ENCODE data around the gene ADGRG1.
A peak's percentile ranks its signal among the peaks of the same experiment; 100 is the strongest.

Gene ADGRG1

GRCh38 chr16:57629516-57630406, 1.3 kb downstream of the ADGRG1 start:
- 2% methylated on average over 16 of the region's 22 CpGs for WGBS (ENCODE audit: insufficient coverage)
- H3K36me3 ChIP-seq (ENCODE audit: control insufficient read depth in 4 of 4, insufficient read depth in 4 of 4, low read length in 3 of 4): peaks cover 0 to 16% (median 8%) of the 10 kb centered on the region in 4 experiments
- peaks cover 3 to 99% (median 94%) of the 10 kb centered on the region in 4 experiments for H3K4me1 ChIP-seq (ENCODE audit: control extremely low read depth in 1 of 4, control insufficient read depth in 4 of 4, insufficient read depth in 4 of 4, low read length in 3 of 4)
- H3K9me3 ChIP-seq (ENCODE audit: control extremely low read depth in 1 of 5, control insufficient read depth in 4 of 5, insufficient read depth in 2 of 5, low read depth in 1 of 5, low read length in 4 of 5): no peaks in the 10 kb centered on the region
- ChIA-PET POLR2A (interaction anchor here (1.0 to 1.8 kb wide), 4 partner anchors 9 to 16 kb away, joined by 3 to 7 read pairs (median 6); no protein-coding TSS in a partner anchor), CTCF (interaction anchor here (1.0 to 9.8 kb wide), 7 partner anchors 10 to 93 kb away, joined by 3 to 72 read pairs (median 65); partner anchors contain the start of gene CCDC102A)
- DNase-seq: peak; percentile 64 to 93 (median 87)
- H3K4me3 ChIP-seq (ENCODE audit: control insufficient read depth in 1 of 7, extremely low read depth in 1 of 7, insufficient read depth in 4 of 7, low read depth in 2 of 7, low read length in 6 of 7): peak overlapping the region; percentile 65 to 86 (median 81)
- peak overlapping the region; percentile 68 to 83 for H3K27ac ChIP-seq (ENCODE audit: insufficient read depth in 1 of 2, low read depth in 1 of 2, low read length in 2 of 2, poor library complexity in 1 of 2, severe bottlenecking in 2 of 2)
- H3K27me3 ChIP-seq (replicated peaks in 2 of 5; ENCODE audit: control insufficient read depth in 4 of 5, insufficient read depth in 5 of 5, low read length in 4 of 5): no peaks in the 10 kb centered on the region

DNA sequence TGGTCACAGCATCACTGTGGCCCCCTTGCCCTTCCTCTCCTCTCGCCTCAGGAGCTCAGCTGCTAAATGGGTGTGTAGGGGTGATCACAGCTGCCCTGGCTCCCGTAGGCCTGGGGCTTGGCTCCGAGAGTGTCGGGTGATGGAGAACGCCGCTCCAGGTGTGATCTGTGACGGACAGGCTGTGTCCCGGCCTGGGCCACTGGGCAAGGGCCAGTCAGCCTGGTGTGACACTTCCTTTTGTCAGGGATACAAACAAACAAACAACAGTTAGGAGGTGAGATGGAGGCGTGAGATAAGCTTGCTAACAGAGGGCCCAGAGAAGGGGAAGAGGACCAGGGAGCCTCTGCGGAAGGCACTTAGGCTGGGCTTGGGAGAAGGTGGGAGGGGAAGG, 2.0 kb downstream of the ADGRG1 start:
- Histone ChIP-seq H3K27ac (ENCODE audit: insufficient read depth in 1 of 2, low read depth in 1 of 2, low read length in 2 of 2, poor library complexity in 1 of 2, severe bottlenecking in 2 of 2) (peak overlapping the region; percentile 68 to 83), H3K36me3 (ENCODE audit: control insufficient read depth in 4 of 4, insufficient read depth in 4 of 4, low read length in 3 of 4) (peaks cover 0 to 22% (median 10%) of the 10 kb centered on the region in 4 experiments), H3K4me3 (ENCODE audit: control insufficient read depth in 1 of 7, extremely low read depth in 1 of 7, insufficient read depth in 4 of 7, low read depth in 2 of 7, low read length in 6 of 7) (peak overlapping the region; percentile 65 to 86 (median 81)), H3K4me1 (ENCODE audit: control extremely low read depth in 1 of 4, control insufficient read depth in 4 of 4, insufficient read depth in 4 of 4, low read length in 3 of 4) (peaks cover 3 to 99% (median 94%) of the 10 kb centered on the region in 4 experiments), H3K27me3 (replicated peaks in 2 of 5; ENCODE audit: control insufficient read depth in 4 of 5, insufficient read depth in 5 of 5, low read length in 4 of 5) (no peaks in the 10 kb centered on the region), H3K9me3 (ENCODE audit: control extremely low read depth in 1 of 5, control insufficient read depth in 4 of 5, insufficient read depth in 2 of 5, low read depth in 1 of 5, low read length in 4 of 5) (no peaks in the 10 kb centered on the region)
- DNase-seq: peak in 1 of 3 donors; percentile 58
- ChIA-PET POLR2A (interaction anchor here (1.4 to 1.8 kb wide), 3 partner anchors 9 to 16 kb away, joined by 4 to 7 read pairs (median 7); no protein-coding TSS in a partner anchor), CTCF (interaction anchor here (1.0 to 9.8 kb wide), 7 partner anchors 9 to 94 kb away, joined by 3 to 72 read pairs (median 65); partner anchors contain the start of gene CCDC102A)
- WGBS (ENCODE audit: insufficient coverage): 11% methylated on average over 7 of the region's 10 CpGs

DNA sequence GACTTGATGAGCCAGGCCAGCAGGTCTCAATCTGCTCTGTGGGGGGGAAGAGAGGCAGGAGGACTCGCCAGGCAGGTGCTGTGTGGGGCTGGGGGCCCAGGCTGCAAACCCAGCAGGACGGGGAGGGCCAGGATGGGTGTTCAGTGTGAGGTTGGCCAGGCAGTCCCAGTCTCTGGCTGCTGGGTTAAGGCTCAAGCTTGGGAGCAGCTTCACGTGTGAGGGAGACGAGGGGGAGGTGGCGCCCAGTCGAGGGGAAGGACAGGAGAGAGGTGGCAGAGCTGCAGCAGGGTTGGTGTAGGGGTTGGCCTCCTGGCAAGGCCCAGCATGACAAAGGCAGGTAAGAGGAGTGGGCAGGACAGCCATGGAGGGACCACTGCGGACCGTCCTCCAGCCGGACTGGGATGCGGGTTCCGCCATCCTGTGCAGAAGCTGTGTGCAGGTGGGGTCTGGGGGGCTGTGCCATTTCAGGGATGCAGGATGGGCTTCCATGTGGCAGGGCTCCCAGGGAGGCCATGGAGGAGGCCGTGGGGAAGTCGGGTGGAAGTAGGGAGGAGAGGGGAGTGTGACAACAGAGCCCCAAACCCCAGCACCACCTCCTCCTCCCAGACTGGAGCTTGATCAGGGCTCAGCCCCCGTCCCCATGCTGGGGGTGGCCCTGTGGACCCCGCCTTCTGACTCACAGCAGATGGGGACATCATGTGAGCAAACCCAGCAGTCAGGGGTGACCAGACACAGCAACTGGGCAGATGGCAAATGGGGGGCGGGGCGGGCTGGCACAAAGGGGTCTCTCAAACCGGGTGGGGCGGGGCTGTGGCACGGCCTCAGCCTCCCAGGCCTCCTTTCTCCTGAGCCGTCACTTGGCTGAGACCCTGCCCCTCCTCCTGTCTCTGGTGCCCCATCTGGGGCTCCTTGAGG, 2.8 kb downstream of the ADGRG1 start:
- Histone ChIP-seq H3K4me1 (ENCODE audit: control extremely low read depth in 1 of 4, control insufficient read depth in 4 of 4, insufficient read depth in 4 of 4, low read length in 3 of 4) (peaks cover 3 to 99% (median 92%) of the 10 kb centered on the region in 4 experiments), H3K36me3 (ENCODE audit: control insufficient read depth in 4 of 4, insufficient read depth in 4 of 4, low read length in 3 of 4) (peaks cover 0 to 25% (median 11%) of the 10 kb centered on the region in 4 experiments), H3K9me3 (ENCODE audit: control extremely low read depth in 1 of 5, control insufficient read depth in 4 of 5, insufficient read depth in 2 of 5, low read depth in 1 of 5, low read length in 4 of 5) (no peaks in the 10 kb centered on the region), H3K27me3 (replicated peaks in 2 of 5; ENCODE audit: control insufficient read depth in 4 of 5, insufficient read depth in 5 of 5, low read length in 4 of 5) (no peaks in the 10 kb centered on the region), H3K4me3 (ENCODE audit: control insufficient read depth in 1 of 7, extremely low read depth in 1 of 7, insufficient read depth in 4 of 7, low read depth in 2 of 7, low read length in 6 of 7) (peak overlapping the region; percentile 65 to 86 (median 81)), H3K27ac (ENCODE audit: insufficient read depth in 1 of 2, low read depth in 1 of 2, low read length in 2 of 2, poor library complexity in 1 of 2, severe bottlenecking in 2 of 2) (peak overlapping the region; percentile 68 to 83)
- WGBS (ENCODE audit: insufficient coverage): 53% methylated on average over 14 of the region's 21 CpGs
- ChIA-PET CTCF (interaction anchor here (0.6 to 9.8 kb wide), 9 partner anchors 8 to 539 kb away, joined by 3 to 72 read pairs (median 55); partner anchors contain the start of genes CCDC102A and CPNE2), POLR2A (interaction anchor here (0.7 to 1.8 kb wide), 4 partner anchors 8 to 30 kb away, joined by 3 to 7 read pairs (median 4); no protein-coding TSS in a partner anchor)
- peak in 1 of 3 donors; percentile 58 for DNase-seq

GRCh38 chr16:57632568-57632967, 4.1 kb downstream of the ADGRG1 start:
- Histone ChIP-seq H3K36me3 (ENCODE audit: control insufficient read depth in 4 of 4, insufficient read depth in 4 of 4, low read length in 3 of 4) (peaks cover 0 to 29% (median 12%) of the 10 kb centered on the region in 4 experiments), H3K4me1 (ENCODE audit: control extremely low read depth in 1 of 4, control insufficient read depth in 4 of 4, insufficient read depth in 4 of 4, low read length in 3 of 4) (peaks cover 3 to 99% (median 95%) of the 10 kb centered on the region in 4 experiments), H3K9me3 (ENCODE audit: control extremely low read depth in 1 of 5, control insufficient read depth in 4 of 5, insufficient read depth in 2 of 5, low read depth in 1 of 5, low read length in 4 of 5) (no peaks in the 10 kb centered on the region), H3K27ac (ENCODE audit: insufficient read depth in 1 of 2, low read depth in 1 of 2, low read length in 2 of 2, poor library complexity in 1 of 2, severe bottlenecking in 2 of 2) (peak overlapping the region in 1 of 2 experiments; percentile 83), H3K4me3 (ENCODE audit: control insufficient read depth in 1 of 7, extremely low read depth in 1 of 7, insufficient read depth in 4 of 7, low read depth in 2 of 7, low read length in 6 of 7) (peak overlapping the region in 3 of 7 experiments; percentile 30 to 55 (median 34)), H3K27me3 (replicated peaks in 2 of 5; ENCODE audit: control insufficient read depth in 4 of 5, insufficient read depth in 5 of 5, low read length in 4 of 5) (no peaks in the 10 kb centered on the region)
- DNase-seq: peak in 2 of 3 donors; percentile 68 to 80
- CTCF ChIA-PET: interaction anchor here (0.7 to 12.5 kb wide), 8 partner anchors 11 to 106 kb away, joined by 3 to 108 read pairs (median 6); no protein-coding TSS in a partner anchor
- WGBS (ENCODE audit: insufficient coverage): 57% methylated on average over 11 of the region's 15 CpGs
- POLR2A ChIA-PET: interaction anchor here (1.4 kb wide), 1 partner anchor 13 kb away, joined by 3 read pairs; no protein-coding TSS in a partner anchor

GRCh38 chr16:57633383-57634064, 5.1 kb downstream of the ADGRG1 start:
- Histone ChIP-seq H3K27ac (ENCODE audit: insufficient read depth in 1 of 2, low read depth in 1 of 2, low read length in 2 of 2, poor library complexity in 1 of 2, severe bottlenecking in 2 of 2) (peak overlapping the region in 1 of 2 experiments; percentile 83), H3K9me3 (ENCODE audit: control extremely low read depth in 1 of 5, control insufficient read depth in 4 of 5, insufficient read depth in 2 of 5, low read depth in 1 of 5, low read length in 4 of 5) (no peaks in the 10 kb centered on the region), H3K36me3 (ENCODE audit: control insufficient read depth in 4 of 4, insufficient read depth in 4 of 4, low read length in 3 of 4) (peaks cover 0 to 34% (median 12%) of the 10 kb centered on the region in 4 experiments), H3K27me3 (replicated peaks in 2 of 5; ENCODE audit: control insufficient read depth in 4 of 5, insufficient read depth in 5 of 5, low read length in 4 of 5) (no peaks in the 10 kb centered on the region), H3K4me1 (ENCODE audit: control extremely low read depth in 1 of 4, control insufficient read depth in 4 of 4, insufficient read depth in 4 of 4, low read length in 3 of 4) (peaks cover 3 to 100% (median 93%) of the 10 kb centered on the region in 4 experiments), H3K4me3 (ENCODE audit: control insufficient read depth in 1 of 7, extremely low read depth in 1 of 7, insufficient read depth in 4 of 7, low read depth in 2 of 7, low read length in 6 of 7) (peak overlapping the region in 2 of 7 experiments; percentile 41 to 55)
- ChIA-PET POLR2A (interaction anchor here (1.5 kb wide), 1 partner anchor 12 kb away, joined by 4 read pairs; no protein-coding TSS in a partner anchor), CTCF (interaction anchor here (0.9 to 12.5 kb wide), 9 partner anchors 10 to 106 kb away, joined by 3 to 108 read pairs (median 4); partner anchors contain the start of gene ADGRG5)
- DNase-seq: no peak
- 96% methylated on average over 8 of the region's 11 CpGs for WGBS (ENCODE audit: insufficient coverage)
